Endothelial cell of umbilical vein (primary cell): ENCODE measurements around the gene ACE.

Experiments used
- EZH2 ChIP-seq: IDR thresholded peaks from 2 replicates; pipeline ENCODE4 v1.6.1; 2012; ENCODE audit warnings: borderline replicate concordance, low read depth, mild to moderate bottlenecking, moderate library complexity, low read length, inconsistent platforms; ENCODE audit not compliant: severe bottlenecking
- FOS ChIP-seq: IDR thresholded peaks from 2 replicates; pipeline ENCODE4 v1.6.1; 2011; ENCODE audit warnings: mild to moderate bottlenecking, low read length, moderate library complexity, borderline replicate concordance; ENCODE audit not compliant: insufficient read depth
- GATA2 ChIP-seq: IDR thresholded peaks from 2 replicates; pipeline ENCODE4 v1.7.0; 2011; ENCODE audit warnings: low read depth, mild to moderate bottlenecking, moderate library complexity, mixed read lengths, low read length; ENCODE audit not compliant: insufficient read length, insufficient read depth
- POLR2A ChIP-seq: IDR thresholded peaks from 2 replicates; pipeline ENCODE4 v1.6.1; 2012; ENCODE audit warnings: low read depth, mild to moderate bottlenecking, control low read depth, low read length
- TF ChIP-seq, protein P1 (sequence below), 2 donors: IDR thresholded peaks; 1 replicate in 1 of 2; 2 replicates in 1 of 2; pipeline ENCODE4 v1.5.1; 2011; ENCODE audit warnings: low read length in 2 of 2, mild to moderate bottlenecking in 2 of 2, moderate library complexity in 2 of 2, control low read depth in 1 of 2, inconsistent platforms in 1 of 2, low read depth in 1 of 2; ENCODE audit not compliant: insufficient read depth in 1 of 2; ENCODE audit errors: extremely low read depth in 1 of 2
- TF ChIP-seq, protein P2 (sequence below): IDR thresholded peaks from 2 replicates; pipeline ENCODE4 v1.6.1; 2011; ENCODE audit not compliant: insufficient read depth, insufficient read length

DNA sequence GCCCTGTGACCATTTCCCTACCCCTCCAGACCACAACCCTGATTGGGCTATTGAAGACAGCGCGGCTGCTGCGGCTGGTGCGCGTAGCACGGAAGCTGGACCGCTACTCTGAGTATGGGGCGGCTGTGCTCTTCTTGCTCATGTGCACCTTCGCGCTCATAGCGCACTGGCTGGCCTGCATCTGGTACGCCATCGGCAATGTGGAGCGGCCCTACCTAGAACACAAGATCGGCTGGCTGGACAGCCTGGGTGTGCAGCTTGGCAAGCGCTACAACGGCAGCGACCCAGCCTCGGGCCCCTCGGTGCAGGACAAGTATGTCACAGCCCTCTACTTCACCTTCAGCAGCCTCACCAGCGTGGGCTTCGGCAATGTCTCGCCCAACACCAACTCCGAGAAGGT, 58.8 kb downstream of the ACE start:
- TF ChIP-seq, protein P1, sequence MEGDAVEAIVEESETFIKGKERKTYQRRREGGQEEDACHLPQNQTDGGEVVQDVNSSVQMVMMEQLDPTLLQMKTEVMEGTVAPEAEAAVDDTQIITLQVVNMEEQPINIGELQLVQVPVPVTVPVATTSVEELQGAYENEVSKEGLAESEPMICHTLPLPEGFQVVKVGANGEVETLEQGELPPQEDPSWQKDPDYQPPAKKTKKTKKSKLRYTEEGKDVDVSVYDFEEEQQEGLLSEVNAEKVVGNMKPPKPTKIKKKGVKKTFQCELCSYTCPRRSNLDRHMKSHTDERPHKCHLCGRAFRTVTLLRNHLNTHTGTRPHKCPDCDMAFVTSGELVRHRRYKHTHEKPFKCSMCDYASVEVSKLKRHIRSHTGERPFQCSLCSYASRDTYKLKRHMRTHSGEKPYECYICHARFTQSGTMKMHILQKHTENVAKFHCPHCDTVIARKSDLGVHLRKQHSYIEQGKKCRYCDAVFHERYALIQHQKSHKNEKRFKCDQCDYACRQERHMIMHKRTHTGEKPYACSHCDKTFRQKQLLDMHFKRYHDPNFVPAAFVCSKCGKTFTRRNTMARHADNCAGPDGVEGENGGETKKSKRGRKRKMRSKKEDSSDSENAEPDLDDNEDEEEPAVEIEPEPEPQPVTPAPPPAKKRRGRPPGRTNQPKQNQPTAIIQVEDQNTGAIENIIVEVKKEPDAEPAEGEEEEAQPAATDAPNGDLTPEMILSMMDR (IDR thresholded peaks at IDR 0.05; ENCODE audit: extremely low read depth in 1 of 2, insufficient read depth in 1 of 2, low read depth in 1 of 2, low read length in 2 of 2): no peak
- TF ChIP-seq EZH2: no peak
- no peak for TF ChIP-seq POLR2A
- TF ChIP-seq, protein P2, sequence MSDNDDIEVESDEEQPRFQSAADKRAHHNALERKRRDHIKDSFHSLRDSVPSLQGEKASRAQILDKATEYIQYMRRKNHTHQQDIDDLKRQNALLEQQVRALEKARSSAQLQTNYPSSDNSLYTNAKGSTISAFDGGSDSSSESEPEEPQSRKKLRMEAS: no peak
- no peak for TF ChIP-seq GATA2
- TF ChIP-seq FOS: no peak
